Activated naive CD4-positive, alpha-beta T cell treated with anti-CD3 and anti-CD28 coated beads, Interleukin-2, amount 50 U/mL, for 72 hours (primary cell): ENCODE measurements around the gene MYO1B. TPM values are rescaled to one million over a fixed set of nuclear protein-coding genes. Genes with fewer than 3 reads are reported as not detected.

ENCODE experiments used
- ATAC-seq, 2 donors: fragments of 150-1000 bp; cut with Tn5 transposase; 2 replicates each; pipeline ENCODE4 v1.10.0; 2021; ENCODE audit warnings: mild to moderate bottlenecking in 2 of 2, moderate library complexity in 2 of 2
- DNase-seq, 2 donors: peaks; one replicate each; pipeline ENCODE4 v3.0.0; 2021 to 2022; ENCODE audit warnings: low spot score in 2 of 2
- H3K27ac Mint-ChIP-seq, 2 donors: one replicate each; pipeline ENCODE4 v1.8.0; 2022; ENCODE audit warnings: mild to moderate bottlenecking in 2 of 2, mixed read lengths in 2 of 2
- H3K36me3 Mint-ChIP-seq, 2 donors: one replicate each; pipeline ENCODE4 v1.8.0; 2022; ENCODE audit warnings: mixed read lengths in 2 of 2
- H3K9me3 Mint-ChIP-seq, 2 donors: one replicate each; pipeline ENCODE4 v1.8.0; 2022; ENCODE audit warnings: mixed read lengths in 2 of 2
- total RNA-seq, 2 donors: library from RNA; stranded (reverse); gene quantifications; one replicate each; pipeline ENCODE4 v1.2.3, GENCODE V29; 2022

The MYO1B gene
- total RNA-seq, 2 donors from 2014 or later = 4.7 to 42.5 TPM

DNA sequence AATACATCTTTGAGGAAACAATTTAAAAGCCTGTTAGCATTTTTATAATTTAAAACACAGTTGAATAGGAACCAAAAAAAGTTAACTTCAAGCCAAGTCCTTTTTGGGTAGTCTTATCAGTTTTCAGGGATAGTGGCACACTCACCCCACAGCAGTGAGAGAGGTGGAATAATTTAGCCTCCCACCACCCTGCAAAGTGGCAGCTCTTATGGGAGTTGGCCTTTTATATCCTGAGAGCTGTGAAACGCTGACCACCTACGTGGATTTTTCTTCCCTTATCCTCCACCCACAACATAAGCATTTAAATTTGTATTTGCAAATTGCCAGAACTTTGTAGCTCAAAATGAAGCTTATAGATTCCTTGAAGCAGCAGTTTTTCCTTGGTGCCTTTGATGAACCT, 167.1 kb downstream of the MYO1B start:
- no peaks in the 10 kb centered on the region for H3K9me3 Mint-ChIP-seq
- peaks cover 0 to 23% of the 10 kb centered on the region in 2 donors for H3K36me3 Mint-ChIP-seq
- no peak overlapping the region for H3K27ac Mint-ChIP-seq
- no peak for DNase-seq
- no peak for ATAC-seq

- Mint-ChIP-seq H3K9me3 (no peaks in the 10 kb centered on the region), H3K36me3 (peaks cover 0 to 14% of the 10 kb centered on the region in 2 donors), H3K27ac (no peak overlapping the region)
- DNase-seq = no peak
- ATAC-seq = no peak
Measured at GRCh38 chr2:191415101-191415500, 169.9 kb downstream of the MYO1B start.

DNA sequence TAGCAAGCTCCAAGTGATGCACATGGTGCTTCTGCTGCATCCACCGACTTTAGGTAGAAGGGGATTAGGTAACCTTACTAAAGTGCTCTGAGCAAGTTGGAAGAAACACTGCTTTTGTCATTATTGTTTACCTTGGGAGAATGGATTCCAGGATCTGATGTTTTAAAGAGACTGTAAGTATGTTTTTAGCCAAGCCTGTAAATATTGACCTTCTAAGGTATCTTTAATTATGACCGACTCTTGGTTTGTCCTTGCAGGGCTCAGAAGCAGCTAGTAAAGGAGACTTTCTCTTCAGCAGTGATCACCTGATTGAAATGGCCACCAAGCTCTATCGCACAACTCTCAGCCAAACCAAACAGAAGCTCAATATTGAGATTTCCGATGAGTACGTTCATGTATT, 170.7 kb downstream of the MYO1B start:
- no peak overlapping the region for H3K27ac Mint-ChIP-seq
- H3K9me3 Mint-ChIP-seq = no peaks in the 10 kb centered on the region
- DNase-seq (no peak), ATAC-seq (no peak)
- H3K36me3 Mint-ChIP-seq = peaks cover 0 to 14% of the 10 kb centered on the region in 2 donors

DNA sequence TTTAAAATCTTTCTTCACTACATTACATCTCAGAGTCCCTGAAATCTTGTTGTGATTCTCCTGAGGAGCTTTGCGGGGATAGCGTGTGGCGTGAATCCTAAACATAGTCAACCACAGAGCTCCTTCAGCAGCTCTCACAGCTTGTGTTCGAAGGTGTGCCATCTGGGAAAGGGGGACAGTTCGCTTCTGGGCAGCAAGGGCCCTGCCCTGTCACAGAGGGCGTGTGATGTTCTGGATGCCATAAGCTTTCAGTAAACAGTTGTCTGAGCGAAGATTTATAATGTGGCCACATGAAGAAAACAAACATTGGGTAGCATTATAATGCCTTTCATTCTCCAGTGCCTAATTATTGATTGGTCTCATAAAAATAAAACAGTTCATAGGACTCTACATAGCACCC, 172.5 kb downstream of the MYO1B start:
- Mint-ChIP-seq H3K9me3 (no peaks in the 10 kb centered on the region), H3K36me3 (peaks cover 0 to 14% of the 10 kb centered on the region in 2 donors), H3K27ac (no peak overlapping the region)
- no peak for DNase-seq
- ATAC-seq = no peak

GRCh38 chr2:191421950-191422349, 176.7 kb downstream of the MYO1B start:
- no peaks in the 10 kb centered on the region for H3K9me3 Mint-ChIP-seq
- no peak for DNase-seq
- H3K27ac Mint-ChIP-seq = no peak overlapping the region
- H3K36me3 Mint-ChIP-seq = no peaks in the 10 kb centered on the region
- ATAC-seq = peak; percentile 61 to 78

DNA sequence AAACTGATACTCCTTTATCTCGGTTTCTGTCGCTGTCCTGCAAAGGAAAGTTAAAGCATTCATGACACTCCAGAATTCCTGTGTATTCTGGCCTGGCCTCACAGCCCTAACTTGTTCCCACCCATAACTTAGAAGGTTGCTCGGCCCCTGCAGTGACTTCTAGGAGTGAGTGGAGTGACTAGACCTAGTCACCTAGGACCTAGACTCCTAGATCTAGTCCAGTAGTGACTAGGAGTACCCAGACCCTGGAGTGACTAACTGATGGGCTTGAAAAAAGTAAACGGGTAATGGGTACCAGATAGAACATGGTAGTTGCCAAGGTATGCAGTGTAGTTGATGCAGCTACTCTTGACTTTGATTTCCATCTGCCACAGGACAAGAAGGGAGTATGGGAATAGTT, 181.8 kb downstream of the MYO1B start:
- H3K36me3 Mint-ChIP-seq = no peaks in the 10 kb centered on the region
- H3K9me3 Mint-ChIP-seq = no peaks in the 10 kb centered on the region
- no peak for DNase-seq
- no peak for ATAC-seq
- no peak overlapping the region for H3K27ac Mint-ChIP-seq

DNA sequence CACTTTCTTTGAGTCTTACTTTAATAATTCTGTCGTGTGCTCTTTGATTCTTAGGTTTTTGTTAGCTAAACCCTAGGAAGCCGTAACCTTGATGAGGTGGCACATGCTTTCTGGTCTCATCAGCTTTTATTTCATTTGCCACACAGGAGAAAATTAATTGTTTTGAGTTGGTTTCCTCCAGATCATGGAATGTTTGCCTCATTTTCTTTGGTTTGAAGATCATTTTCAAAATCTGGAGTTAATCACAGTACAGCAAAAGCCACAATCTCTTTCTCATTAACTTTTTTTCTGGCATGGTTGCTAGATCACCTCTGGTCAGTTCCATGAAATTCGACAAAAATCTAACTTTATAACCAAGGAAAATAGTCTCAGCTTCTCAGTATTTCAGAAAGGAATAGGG, 182.9 kb downstream of the MYO1B start:
- ATAC-seq = no peak
- no peaks in the 10 kb centered on the region for H3K36me3 Mint-ChIP-seq
- H3K27ac Mint-ChIP-seq = no peak overlapping the region
- no peak for DNase-seq
- H3K9me3 Mint-ChIP-seq = no peaks in the 10 kb centered on the region

DNA sequence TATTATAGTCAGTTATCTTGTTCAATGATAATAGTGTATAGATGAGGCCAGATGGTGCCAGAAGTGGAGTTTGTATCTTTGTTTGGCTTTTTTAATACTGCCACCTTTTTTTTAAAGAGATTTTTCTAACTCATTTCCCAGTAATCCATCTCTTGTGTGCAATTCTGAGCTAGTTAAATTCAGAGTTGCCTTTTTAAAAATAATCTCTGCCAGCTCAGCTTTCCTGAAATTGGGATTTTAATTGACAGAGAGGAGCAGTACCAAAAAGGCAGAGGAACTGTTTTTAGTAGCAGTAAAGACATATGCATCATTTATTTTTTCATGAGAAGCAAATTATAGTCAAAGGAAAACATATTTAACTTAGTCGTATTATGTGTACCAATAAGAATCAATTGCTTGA, 185.3 kb downstream of the MYO1B start:
- Mint-ChIP-seq H3K9me3 (no peaks in the 10 kb centered on the region), H3K27ac (no peak overlapping the region), H3K36me3 (no peaks in the 10 kb centered on the region)
- DNase-seq = no peak
- no peak for ATAC-seq

DNA sequence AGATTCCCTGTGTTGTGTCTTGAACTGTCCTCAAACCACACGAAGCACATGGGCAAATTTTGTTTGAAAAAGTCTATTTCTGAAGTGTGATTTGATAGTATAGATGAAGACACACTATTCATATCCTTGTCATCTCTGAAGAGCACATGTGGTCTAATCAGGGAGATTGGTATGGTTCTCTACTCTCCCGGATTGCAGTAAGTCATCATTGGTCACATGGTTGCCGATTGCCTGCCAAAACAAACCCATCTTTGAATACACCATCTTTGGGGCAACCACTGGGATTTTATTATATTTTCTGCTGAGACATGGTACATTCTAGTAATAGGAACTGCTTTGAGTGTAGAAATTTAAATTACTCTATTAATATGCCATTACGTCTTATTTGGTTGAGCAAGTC, 186.9 kb downstream of the MYO1B start:
- Mint-ChIP-seq H3K36me3 (no peaks in the 10 kb centered on the region), H3K27ac (no peak overlapping the region), H3K9me3 (no peaks in the 10 kb centered on the region)
- no peak for DNase-seq
- ATAC-seq = no peak

- Mint-ChIP-seq H3K9me3 (no peaks in the 10 kb centered on the region), H3K36me3 (no peaks in the 10 kb centered on the region), H3K27ac (no peak overlapping the region)
- DNase-seq (no peak), ATAC-seq (no peak)
Measured at GRCh38 chr2:191434072-191434471, 188.9 kb downstream of the MYO1B start.

- Mint-ChIP-seq H3K27ac (peak overlapping the region in 1 of 2 donors; percentile 6), H3K36me3 (no peaks in the 10 kb centered on the region), H3K9me3 (no peaks in the 10 kb centered on the region)
- DNase-seq = no peak
- no peak for ATAC-seq
Measured at GRCh38 chr2:191435141-191435540, 189.9 kb downstream of the MYO1B start.

- Mint-ChIP-seq H3K9me3 (no peaks in the 10 kb centered on the region), H3K27ac (no peak overlapping the region)
Measured at GRCh38 chr2:191436368-191437055, 191.3 kb downstream of the MYO1B start.

GRCh38 chr2:191439481-191439880, 194.3 kb downstream of the MYO1B start:
- DNase-seq = no peak
- H3K27ac Mint-ChIP-seq = no peak overlapping the region
- no peaks in the 10 kb centered on the region for H3K36me3 Mint-ChIP-seq
- ATAC-seq = no peak
- H3K9me3 Mint-ChIP-seq = no peaks in the 10 kb centered on the region

More at GRCh38 chr2:191436368-191437055, 191.3 kb downstream of the MYO1B start:
- ATAC-seq (no peak), DNase-seq (no peak)
- no peaks in the 10 kb centered on the region for H3K36me3 Mint-ChIP-seq

DNA sequence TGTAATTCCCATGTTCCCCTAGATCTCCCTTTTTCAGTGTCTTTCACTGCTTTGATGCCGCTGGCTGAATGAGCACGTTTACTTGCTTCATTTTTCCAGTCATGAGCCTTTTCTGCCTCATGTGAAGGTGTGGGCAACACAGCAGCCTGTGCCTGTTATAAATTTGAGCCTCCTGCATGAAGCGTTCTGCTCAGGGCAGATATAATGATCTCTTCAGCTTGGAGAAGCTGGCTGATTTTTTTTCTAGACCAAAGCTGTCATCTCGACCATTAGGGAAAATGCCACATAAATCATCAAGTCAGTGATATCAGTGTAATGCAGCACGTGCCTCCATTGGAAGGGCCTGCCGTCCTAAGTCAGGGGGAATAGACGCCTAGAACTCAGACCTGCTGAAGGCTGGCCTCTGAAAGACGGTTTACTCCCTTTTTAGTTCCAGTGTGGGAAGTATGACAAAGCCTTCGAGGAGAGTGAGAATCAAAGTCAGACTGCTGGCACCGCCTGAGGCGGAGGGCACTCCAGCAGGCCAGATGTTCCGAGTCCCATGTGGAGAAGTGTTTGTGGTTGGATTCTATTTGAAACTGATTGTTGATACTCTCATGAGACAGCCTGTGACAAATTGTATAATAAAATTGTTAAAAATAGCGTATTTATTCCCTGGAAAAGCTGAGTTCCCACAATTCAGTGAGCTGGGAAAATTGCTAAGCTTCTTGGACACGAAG, 196.5 kb downstream of the MYO1B start:
- Mint-ChIP-seq H3K36me3 (no peaks in the 10 kb centered on the region), H3K9me3 (no peaks in the 10 kb centered on the region), H3K27ac (no peak overlapping the region)
- DNase-seq = no peak
- no peak for ATAC-seq

- no peaks in the 10 kb centered on the region for H3K36me3 Mint-ChIP-seq
- no peak overlapping the region for H3K27ac Mint-ChIP-seq
- DNase-seq = no peak
- H3K9me3 Mint-ChIP-seq = no peaks in the 10 kb centered on the region
- ATAC-seq = no peak
Measured at GRCh38 chr2:191443446-191443845, 198.2 kb downstream of the MYO1B start.

- DNase-seq (no peak), ATAC-seq (no peak)
- no peaks in the 10 kb centered on the region for H3K36me3 Mint-ChIP-seq
- peaks cover 0 to 5% of the 10 kb centered on the region in 2 donors for H3K9me3 Mint-ChIP-seq
- H3K27ac Mint-ChIP-seq = no peak overlapping the region
Measured at GRCh38 chr2:191446910-191447309, 201.7 kb downstream of the MYO1B start.

DNA sequence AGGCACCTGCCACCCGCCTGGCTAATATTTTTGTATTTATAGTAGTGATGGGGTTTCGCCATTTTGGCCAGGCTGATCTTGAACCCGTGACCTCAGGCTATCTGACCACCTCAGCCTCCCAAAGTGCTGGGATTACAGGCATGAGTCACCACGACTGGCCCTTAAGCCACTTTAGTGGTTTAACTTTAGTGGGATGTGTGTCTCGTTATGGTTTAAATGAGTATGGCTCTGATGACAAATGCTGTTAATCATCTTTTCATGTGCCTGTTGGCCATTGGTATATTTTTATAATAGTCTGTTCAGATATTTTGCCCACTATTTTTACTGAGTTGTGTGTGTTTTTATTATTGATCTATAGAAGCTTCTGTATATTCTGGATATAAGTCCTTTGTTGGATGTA, 205.9 kb downstream of the MYO1B start:
- H3K27ac Mint-ChIP-seq = no peak overlapping the region
- peaks cover 0 to 8% of the 10 kb centered on the region in 2 donors for H3K9me3 Mint-ChIP-seq
- no peak for ATAC-seq
- DNase-seq = no peak
- no peaks in the 10 kb centered on the region for H3K36me3 Mint-ChIP-seq

DNA sequence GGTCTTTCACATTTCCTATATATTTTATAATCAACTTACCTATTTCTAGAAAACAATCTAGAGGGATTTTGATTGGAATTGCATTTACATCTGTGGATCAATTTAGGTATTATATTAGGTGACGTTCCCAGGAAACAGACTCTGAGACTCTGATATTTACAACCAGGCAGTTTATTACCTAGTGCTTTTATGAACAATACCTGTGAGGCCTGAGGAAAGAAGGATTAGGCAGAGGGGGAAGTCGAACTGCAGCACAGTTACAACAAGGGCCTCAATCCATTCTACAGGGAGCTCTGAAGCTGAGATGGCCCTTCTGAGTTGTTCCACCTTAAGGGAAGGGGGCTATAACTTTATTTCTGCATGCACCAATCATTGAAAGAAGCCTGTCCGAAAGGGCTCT, 206.9 kb downstream of the MYO1B start:
- H3K27ac Mint-ChIP-seq = no peak overlapping the region
- ATAC-seq (no peak), DNase-seq (no peak)
- H3K36me3 Mint-ChIP-seq = no peaks in the 10 kb centered on the region
- H3K9me3 Mint-ChIP-seq = peaks cover 0 to 8% of the 10 kb centered on the region in 2 donors
